Right cardiac atrium (tissue), 5 donors: ENCODE measurements around the gene ATG101. TPM values are rescaled to one million over a fixed set of nuclear protein-coding genes. Genes with fewer than 3 reads are reported as not detected.

Experiments used
- polyA plus RNA-seq: library from polyadenylated mRNA; stranded (reverse); fragments of 200-250 nt; gene quantifications from one replicate; pipeline ENCODE4 v1.2.3, GENCODE V29; 2013
- total RNA-seq, 4 donors: library from RNA; stranded (reverse); fragmentation: NEBNext Ultra II Directional; extraction: Animal tissue kit (Norgen Biotek cat#: 25700); gene quantifications; one replicate each; pipeline ENCODE4 v1.2.1, GENCODE V29; 2021
- donor health status: healthy with polysubstance abuse.
- donor health status: DM: no; HTN: yes; CAD: no.
- donor health status: DM: no; HTN: no; CAD: no.
- donor health status: DM: no; HTN: yes; CAD: no; lungs with severe emphysema.
- donor health status: DM: yes; HTN: yes; CAD: no.

ATG101 gene
- total and polyA plus RNA-seq, 5 donors: 24.8 to 33.0 (median 27.7) TPM

Other genes with a start within 250 kb of the ATG101 start
- under 1 TPM; 0.25 to 0.39 (median 0.28) TPM for gene FIGNL2, start 221.3 kb upstream of the ATG101 start, total RNA-seq
- gene FIGNL2, start 221.3 kb upstream of the ATG101 start, polyA plus RNA-seq: 0.18 TPM
- not detected for gene ANKRD33, start 181.9 kb upstream of the ATG101 start, total RNA-seq
- not detected for gene ANKRD33, start 181.9 kb upstream of the ATG101 start, polyA plus RNA-seq
- gene ACVRL1, start 162.5 kb upstream of the ATG101 start, total RNA-seq: 10 to 100 TPM; 19.8 to 38.8 (median 28.7) TPM
- 18.7 TPM for gene ACVRL1, start 162.5 kb upstream of the ATG101 start, polyA plus RNA-seq
- gene ACVR1B, start 118.3 kb upstream of the ATG101 start, total RNA-seq: 10 to 100 TPM; 14.6 to 19.4 (median 16.3) TPM
- gene ACVR1B, start 118.3 kb upstream of the ATG101 start, polyA plus RNA-seq: 15.2 TPM
- gene TAMALIN, start 63.0 kb upstream of the ATG101 start, total RNA-seq: 10 to 100 TPM; 20.8 to 39.3 (median 30.0) TPM
- gene TAMALIN, start 63.0 kb upstream of the ATG101 start, polyA plus RNA-seq: 30.3 TPM
- 100 to 1,000 TPM in 2 of 4 donors, 10 to 100 TPM in 2; 50.2 to 238 (median 85.2) TPM for gene NR4A1, start 18.5 kb upstream of the ATG101 start, total RNA-seq
- 417 TPM for gene NR4A1, start 18.5 kb upstream of the ATG101 start, polyA plus RNA-seq
- gene SMIM41, start 9.7 kb downstream of the ATG101 start, total RNA-seq: under 1 TPM in 3 of 4 donors, not detected in 1; 0.31 to 0.95 (median 0.44) TPM
- gene SMIM41, start 9.7 kb downstream of the ATG101 start, polyA plus RNA-seq: 0.61 TPM
- gene KRT80, start 122.0 kb downstream of the ATG101 start, total RNA-seq: under 1 TPM in 1 of 4 donors, not detected in 3; 0.06 TPM
- 0.05 TPM for gene KRT80, start 122.0 kb downstream of the ATG101 start, polyA plus RNA-seq
- gene KRT7, start 163.3 kb downstream of the ATG101 start, total RNA-seq: 1 to 10 TPM in 2 of 4 donors, under 1 TPM in 1, not detected in 1; 0.94 to 3.0 (median 1.1) TPM
- 0.16 TPM for gene KRT7, start 163.3 kb downstream of the ATG101 start, polyA plus RNA-seq
- gene KRT86, start 204.7 kb downstream of the ATG101 start, total RNA-seq: not detected
- gene KRT86, start 204.7 kb downstream of the ATG101 start, polyA plus RNA-seq: not detected
- not detected for gene KRT81, start 221.6 kb downstream of the ATG101 start, total RNA-seq
- gene KRT81, start 221.6 kb downstream of the ATG101 start, polyA plus RNA-seq: not detected